HFFc6 (cell line): ENCODE data around the gene AMPD2. TPM values are rescaled to one million over a fixed set of nuclear protein-coding genes. Genes with fewer than 3 reads are reported as not detected.
"Not testable (repeated sequence)": the region's sequence is repeated elsewhere in the genome, so short reads cannot be mapped to it uniquely, and the experiment has no call there.

Experiments used
- DNase-seq: peaks from one replicate; pipeline ENCODE4 v3.0.0-alpha.2; 2018
- H3K27ac Mint-ChIP-seq: 2 replicates; pipeline ENCODE4 v1.8.0; 2020; ENCODE audit warnings: mild to moderate bottlenecking, mixed read lengths
- H3K27me3 Mint-ChIP-seq: 2 replicates; pipeline ENCODE4 v1.8.0; 2021; ENCODE audit warnings: mild to moderate bottlenecking, moderate library complexity, mixed read lengths; ENCODE audit not compliant: insufficient read depth
- H3K36me3 Mint-ChIP-seq: 2 replicates; pipeline ENCODE4 v1.8.0; 2021; ENCODE audit warnings: low read depth, mixed read lengths
- H3K4me1 Mint-ChIP-seq: 2 replicates; pipeline ENCODE4 v1.8.0; 2020; ENCODE audit warnings: low read depth, mixed read lengths
- H3K4me3 Mint-ChIP-seq: 2 replicates; pipeline ENCODE4 v1.8.0; 2020; ENCODE audit warnings: mild to moderate bottlenecking, moderate library complexity, mixed read lengths
- H3K9me3 Mint-ChIP-seq: 2 replicates; pipeline ENCODE4 v1.8.0; 2020; ENCODE audit warnings: mild to moderate bottlenecking, mixed read lengths
- total RNA-seq, 6 experiments: library from RNA; stranded (reverse); fragmentation: NEBNext Ultra II Directional; extraction: Animal tissue kit (Norgen Biotek cat#: 25700); gene quantifications; 2 replicates in 1 of 6; 3 replicates in 5 of 6; pipeline ENCODE4 v1.2.3, GENCODE V29; 2021
- TF ChIP-seq, protein P1 (sequence below): fragments of 200-600 bp; sonication (generic); IDR thresholded peaks from 2 replicates; pipeline ENCODE4 v1.5.0; 2021; ENCODE audit warnings: antibody characterized with exemption, mild to moderate bottlenecking

AMPD2 gene
- total RNA-seq, 6 experiments from 2014 or later: 127 to 172 (median 139) TPM

DNA sequence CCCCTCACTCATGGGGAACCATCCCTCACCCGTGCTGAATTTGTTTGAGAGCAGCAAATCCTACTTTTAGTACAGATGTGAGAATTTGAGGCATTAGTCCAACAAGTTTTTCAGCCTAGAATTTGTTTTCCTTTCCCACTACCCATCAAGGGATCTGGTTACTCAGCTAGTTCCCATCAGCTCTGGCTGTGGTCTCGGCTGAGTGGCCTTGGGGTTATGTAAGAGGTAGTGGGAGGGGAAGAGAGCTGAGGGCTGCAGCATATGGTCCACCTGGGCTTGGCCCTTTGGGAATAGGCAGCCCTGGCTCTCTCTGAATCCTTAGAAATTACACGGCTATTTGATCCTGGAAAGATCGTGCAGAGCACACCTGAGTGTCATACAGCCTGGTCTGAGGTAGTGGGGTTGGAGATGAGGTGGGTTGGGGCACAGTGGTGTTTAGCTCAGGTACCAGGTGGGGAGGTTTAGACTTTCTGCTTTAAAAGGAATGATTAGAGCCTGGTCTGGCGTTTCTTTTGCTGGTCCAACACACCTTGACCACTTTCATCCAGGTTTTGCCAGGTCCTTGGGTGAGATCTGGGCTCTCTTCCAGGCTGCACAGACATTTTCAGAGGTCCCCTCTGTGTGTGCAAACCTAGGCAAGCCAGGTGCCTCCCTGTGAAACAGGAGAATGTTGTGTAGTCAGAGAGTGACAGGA is 40.5 kb downstream of the AMPD2 start:
- H3K36me3 Mint-ChIP-seq: 0 out of 2 replicates have a peak, but pooled peaks cover 9% of the 10 kb centered on the region
- H3K27me3 Mint-ChIP-seq: no peaks in the 10 kb centered on the region; the same call in 1 of the 2 replicates
- no peak overlapping the region for H3K4me3 Mint-ChIP-seq
- DNase-seq: no peak
- peaks cover 30% of the 10 kb centered on the region for H3K4me1 Mint-ChIP-seq
- H3K27ac Mint-ChIP-seq: no peak overlapping the region
- H3K9me3 Mint-ChIP-seq: no peaks in the 10 kb centered on the region
- TF ChIP-seq, protein P1, sequence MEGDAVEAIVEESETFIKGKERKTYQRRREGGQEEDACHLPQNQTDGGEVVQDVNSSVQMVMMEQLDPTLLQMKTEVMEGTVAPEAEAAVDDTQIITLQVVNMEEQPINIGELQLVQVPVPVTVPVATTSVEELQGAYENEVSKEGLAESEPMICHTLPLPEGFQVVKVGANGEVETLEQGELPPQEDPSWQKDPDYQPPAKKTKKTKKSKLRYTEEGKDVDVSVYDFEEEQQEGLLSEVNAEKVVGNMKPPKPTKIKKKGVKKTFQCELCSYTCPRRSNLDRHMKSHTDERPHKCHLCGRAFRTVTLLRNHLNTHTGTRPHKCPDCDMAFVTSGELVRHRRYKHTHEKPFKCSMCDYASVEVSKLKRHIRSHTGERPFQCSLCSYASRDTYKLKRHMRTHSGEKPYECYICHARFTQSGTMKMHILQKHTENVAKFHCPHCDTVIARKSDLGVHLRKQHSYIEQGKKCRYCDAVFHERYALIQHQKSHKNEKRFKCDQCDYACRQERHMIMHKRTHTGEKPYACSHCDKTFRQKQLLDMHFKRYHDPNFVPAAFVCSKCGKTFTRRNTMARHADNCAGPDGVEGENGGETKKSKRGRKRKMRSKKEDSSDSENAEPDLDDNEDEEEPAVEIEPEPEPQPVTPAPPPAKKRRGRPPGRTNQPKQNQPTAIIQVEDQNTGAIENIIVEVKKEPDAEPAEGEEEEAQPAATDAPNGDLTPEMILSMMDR: no peak

DNA sequence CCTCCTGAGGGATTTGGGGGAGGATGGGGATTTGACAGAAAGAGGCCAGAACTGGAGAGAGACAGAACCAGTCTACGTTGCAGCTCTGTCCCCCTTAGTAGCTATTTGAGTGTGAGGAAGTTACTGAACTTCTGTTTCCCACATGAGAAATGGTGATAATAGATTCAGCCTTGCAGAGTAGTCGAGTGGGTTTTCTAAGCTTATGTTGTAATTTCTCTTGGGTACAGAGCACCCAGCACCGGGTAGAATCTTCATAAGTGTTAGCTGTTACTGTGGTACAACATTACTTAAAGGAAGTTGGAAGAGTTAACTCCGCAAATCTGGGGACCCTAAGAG is 41.0 kb downstream of the AMPD2 start:
- not testable (repeated sequence) for H3K36me3 Mint-ChIP-seq, H3K27ac Mint-ChIP-seq, DNase-seq, H3K9me3 Mint-ChIP-seq, H3K4me3 Mint-ChIP-seq, H3K27me3 Mint-ChIP-seq
- H3K4me1 Mint-ChIP-seq: peaks cover 25% of the 10 kb centered on the region

DNA sequence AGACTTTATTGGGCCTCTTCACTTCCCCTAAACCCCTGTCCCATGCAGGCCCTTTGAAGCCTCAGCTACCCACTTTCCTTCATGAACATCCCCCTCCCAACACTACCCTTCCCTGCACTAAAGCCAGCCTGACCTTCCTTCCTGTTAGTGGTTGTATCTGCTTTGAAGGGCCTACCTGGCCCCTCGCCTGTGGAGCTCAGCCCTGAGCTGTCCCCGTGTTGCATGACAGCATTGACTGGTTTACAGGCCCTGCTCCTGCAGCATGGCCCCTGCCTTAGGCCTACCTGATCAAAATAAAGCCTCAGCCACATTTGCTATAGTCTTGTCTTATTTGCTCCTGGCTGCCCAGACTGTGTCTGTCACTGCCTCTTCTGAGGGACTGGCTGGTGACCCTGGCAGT is 41.8 kb downstream of the AMPD2 start:
- TF ChIP-seq, protein P1: no peak
- Mint-ChIP-seq H3K27ac (no peak overlapping the region), H3K4me3 (no peak overlapping the region), H3K4me1 (peaks cover 20% of the 10 kb centered on the region), H3K36me3 (0 out of 2 replicates have a peak, but pooled peaks cover 9% of the 10 kb centered on the region), H3K27me3 (no peaks in the 10 kb centered on the region; the same call in 1 of the 2 replicates), H3K9me3 (no peaks in the 10 kb centered on the region)
- DNase-seq: no peak

DNA sequence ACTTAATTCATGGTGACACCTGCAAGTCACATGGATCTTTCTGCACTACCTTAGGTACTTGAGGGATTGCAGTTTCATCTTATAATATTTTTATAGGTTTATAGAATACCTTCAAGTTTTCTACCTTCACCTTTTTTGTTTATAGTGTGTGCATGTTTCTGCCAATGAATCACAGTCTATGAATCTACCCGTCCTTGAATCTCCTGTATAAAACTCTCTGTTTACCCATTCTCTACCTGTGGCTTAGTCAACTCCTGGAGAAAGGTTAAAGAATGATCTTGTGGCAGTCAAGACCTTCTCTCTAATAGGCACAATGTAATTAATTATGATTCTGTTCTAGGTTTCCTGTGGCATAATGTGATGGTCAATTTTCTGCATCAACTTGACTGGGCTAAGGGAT is 45.0 kb downstream of the AMPD2 start:
- Mint-ChIP-seq H3K36me3 (peaks cover 7% of the 10 kb centered on the region; the same call in 1 of the 2 replicates), H3K9me3 (no peaks in the 10 kb centered on the region), H3K27ac (no peak overlapping the region; the same call in 1 of the 2 replicates), H3K4me3 (no peak overlapping the region), H3K27me3 (no peaks in the 10 kb centered on the region; the same call in 1 of the 2 replicates), H3K4me1 (peaks cover 29% of the 10 kb centered on the region)
- TF ChIP-seq, protein P1: no peak
- no peak for DNase-seq

DNA sequence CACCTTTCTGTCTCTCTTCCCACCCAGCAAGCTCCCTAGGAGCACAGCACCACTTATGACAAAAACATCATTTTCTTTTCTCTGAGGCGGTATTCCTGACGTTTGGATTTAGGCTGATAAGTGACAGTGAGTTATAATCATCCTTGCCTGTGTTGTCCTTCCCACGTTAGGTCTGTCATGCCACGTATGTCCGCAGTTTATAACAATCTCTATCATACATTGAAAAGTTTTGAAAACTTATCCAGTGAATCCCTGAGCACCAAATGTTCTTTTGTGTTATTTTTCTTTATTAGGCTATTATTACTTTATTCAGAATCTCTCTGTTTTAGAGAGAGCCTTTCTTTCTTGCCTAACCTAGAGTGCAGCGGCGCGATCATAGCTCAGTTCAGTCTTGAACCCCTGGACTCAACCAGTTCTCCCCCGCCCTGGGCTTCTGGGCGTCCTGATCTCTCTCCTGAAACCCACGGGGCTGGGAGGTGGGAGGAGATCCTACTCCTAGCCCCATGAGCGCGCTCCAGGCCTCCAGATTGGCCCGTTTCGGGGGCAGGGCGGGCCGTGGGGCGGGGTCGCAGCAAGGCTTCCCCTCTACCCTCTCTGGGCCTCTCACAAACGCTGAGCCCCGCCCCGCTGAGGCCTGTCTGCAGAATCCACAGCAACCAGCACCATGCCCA is 48.0 kb downstream of the AMPD2 start, which contains the start of gene GSTM2:
Gene GSTM2 (plus strand): TSS at position 606 of the 671 bp plus-strand sequence. CDS start 59 bp downstream, at position 665.
- Mint-ChIP-seq H3K9me3 (no peaks in the 10 kb centered on the region), H3K36me3 (peaks cover 18% of the 10 kb centered on the region), H3K27me3 (no peaks in the 10 kb centered on the region; the same call in none of the 2 replicates), H3K27ac (peak within 1 kb of the TSS; percentile 66), H3K4me1 (peaks cover 29% of the 10 kb centered on the region), H3K4me3 (peak within 1 kb of the TSS; percentile 85)
- TF ChIP-seq, protein P1: no peak
- DNase-seq: peak; percentile 72
